GM12873 (cell line): ENCODE data around the gene TACSTD2.

ENCODE experiments used
- TF ChIP-seq, protein P1 (sequence below): IDR thresholded peaks from 2 replicates; pipeline ENCODE4 v1.5.1; 2012; ENCODE audit warnings: low read depth, mild to moderate bottlenecking, moderate library complexity, low read length, control low read depth; ENCODE audit not compliant: insufficient read depth; ENCODE audit errors: missing control alignments

Gene TACSTD2

DNA sequence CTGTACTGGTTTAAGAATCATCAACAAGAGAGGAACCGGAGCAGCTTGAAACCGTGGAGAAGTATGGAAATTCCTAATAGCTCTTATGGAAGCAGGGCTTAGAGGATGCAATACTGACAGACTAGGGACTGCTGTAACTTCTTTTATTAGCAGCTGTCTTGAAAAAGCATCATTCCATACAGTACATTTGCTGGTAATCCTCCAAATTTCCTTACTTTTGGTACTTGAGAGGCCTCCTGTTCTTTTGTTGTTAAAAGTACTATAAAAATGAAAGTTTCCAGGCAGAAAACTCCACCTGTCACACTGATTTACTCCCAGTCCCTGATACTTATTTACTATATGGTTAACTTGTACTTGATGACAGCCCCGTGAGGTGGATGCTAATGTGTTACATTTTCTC lies 38.2 kb downstream of the TACSTD2 start:
- TF ChIP-seq, protein P1, sequence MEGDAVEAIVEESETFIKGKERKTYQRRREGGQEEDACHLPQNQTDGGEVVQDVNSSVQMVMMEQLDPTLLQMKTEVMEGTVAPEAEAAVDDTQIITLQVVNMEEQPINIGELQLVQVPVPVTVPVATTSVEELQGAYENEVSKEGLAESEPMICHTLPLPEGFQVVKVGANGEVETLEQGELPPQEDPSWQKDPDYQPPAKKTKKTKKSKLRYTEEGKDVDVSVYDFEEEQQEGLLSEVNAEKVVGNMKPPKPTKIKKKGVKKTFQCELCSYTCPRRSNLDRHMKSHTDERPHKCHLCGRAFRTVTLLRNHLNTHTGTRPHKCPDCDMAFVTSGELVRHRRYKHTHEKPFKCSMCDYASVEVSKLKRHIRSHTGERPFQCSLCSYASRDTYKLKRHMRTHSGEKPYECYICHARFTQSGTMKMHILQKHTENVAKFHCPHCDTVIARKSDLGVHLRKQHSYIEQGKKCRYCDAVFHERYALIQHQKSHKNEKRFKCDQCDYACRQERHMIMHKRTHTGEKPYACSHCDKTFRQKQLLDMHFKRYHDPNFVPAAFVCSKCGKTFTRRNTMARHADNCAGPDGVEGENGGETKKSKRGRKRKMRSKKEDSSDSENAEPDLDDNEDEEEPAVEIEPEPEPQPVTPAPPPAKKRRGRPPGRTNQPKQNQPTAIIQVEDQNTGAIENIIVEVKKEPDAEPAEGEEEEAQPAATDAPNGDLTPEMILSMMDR = no peak

GRCh38 chr1:58529284-58529683 lies 47.8 kb downstream of the TACSTD2 start:
- TF ChIP-seq, protein P1 = no peak

DNA sequence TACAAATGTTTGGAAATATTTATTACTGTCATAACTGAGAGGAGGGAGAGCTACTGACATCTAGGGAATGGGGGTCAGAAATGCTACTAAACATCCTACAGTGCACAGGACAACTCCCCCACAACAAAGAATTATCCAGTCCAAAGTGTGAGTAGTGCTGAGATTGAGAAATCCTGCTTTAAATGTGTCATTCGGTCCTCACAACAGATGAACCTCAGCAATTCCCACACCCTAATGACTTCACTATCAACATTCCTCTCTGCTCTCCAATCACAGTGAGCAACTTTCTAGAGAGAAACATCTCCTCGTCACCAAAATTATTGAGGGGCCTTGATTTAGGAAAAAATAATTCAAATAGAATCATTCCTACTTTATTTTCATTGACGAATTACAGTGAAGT lies 48.5 kb downstream of the TACSTD2 start:
- TF ChIP-seq, protein P1 = no peak
